HUES64 (cell line): Measurements from ENCODE around the gene NXPE1.

ENCODE experiments used
- H3K27ac ChIP-seq: 2 replicates; pipeline ENCODE4 v1.7.0; 2013; ENCODE audit warnings: low read depth, low read length, inconsistent platforms
- H3K27me3 ChIP-seq: 2 replicates; pipeline ENCODE4 v1.6.1; 2013; ENCODE audit warnings: mild to moderate bottlenecking, low read length; ENCODE audit not compliant: insufficient read depth
- H3K36me3 ChIP-seq: 2 replicates; pipeline ENCODE4 v1.6.1; 2013; ENCODE audit warnings: mild to moderate bottlenecking, low read length; ENCODE audit not compliant: insufficient read depth
- H3K4me1 ChIP-seq: 2 replicates; pipeline ENCODE4 v1.6.1; 2013; ENCODE audit warnings: mild to moderate bottlenecking, low read length, moderate library complexity; ENCODE audit not compliant: insufficient read depth
- H3K4me3 ChIP-seq: 2 replicates; pipeline ENCODE4 v1.5.1; 2013; ENCODE audit warnings: mild to moderate bottlenecking, low read length, moderate library complexity
- H3K9ac ChIP-seq: 2 replicates; pipeline ENCODE4 v1.6.1; 2013; ENCODE audit warnings: mild to moderate bottlenecking, low read depth, low read length
- H3K9me3 ChIP-seq: 2 replicates; pipeline ENCODE4 v1.6.1; 2013; ENCODE audit warnings: low read depth, low read length; ENCODE audit not compliant: insufficient read depth
- WGBS: fragments of 150-250, 120-280 bp; methylation state at CpG from one replicate; pipeline ENCODE4 v1.1.7; 2013; ENCODE audit warnings: missing lambda C conversion rate; 5-methylcytosine and 5-hydroxymethylcytosine counted together

The NXPE1 gene

GRCh38 chr11:114596175-114596919 is 36.7 kb upstream of the NXPE1 start:
- no peaks in the 10 kb centered on the region for H3K4me1 ChIP-seq
- H3K27me3 ChIP-seq = no peaks in the 10 kb centered on the region
- H3K9ac ChIP-seq = no peak overlapping the region
- no peaks in the 10 kb centered on the region for H3K9me3 ChIP-seq
- WGBS = 89% methylated on average over 1 of the region's 1 CpG
- no peaks in the 10 kb centered on the region for H3K36me3 ChIP-seq
- H3K27ac ChIP-seq = no peak overlapping the region
- no peak overlapping the region for H3K4me3 ChIP-seq

GRCh38 chr11:114595571-114595970 is 35.9 kb upstream of the NXPE1 start, which contains the start of gene NXPE4:
Gene NXPE4, minus strand, starts transcription at chr11:114595786. Its CDS starts 1,027 bp downstream, at chr11:114594759.
- H3K27ac ChIP-seq = no peak within 1 kb of the TSS
- H3K9ac ChIP-seq = no peak within 1 kb of the TSS
- no peaks in the 10 kb centered on the region for H3K27me3 ChIP-seq
- H3K36me3 ChIP-seq = no peaks in the 10 kb centered on the region
- no peak within 1 kb of the TSS for H3K4me3 ChIP-seq
- H3K4me1 ChIP-seq = no peaks in the 10 kb centered on the region
- no peaks in the 10 kb centered on the region for H3K9me3 ChIP-seq
- WGBS = 84% methylated on average over 2 of the region's 2 CpGs

GRCh38 chr11:114594703-114595102 is 35.0 kb upstream of the NXPE1 start:
- H3K4me1 ChIP-seq = no peaks in the 10 kb centered on the region
- no peaks in the 10 kb centered on the region for H3K36me3 ChIP-seq
- H3K4me3 ChIP-seq = no peak overlapping the region
- no peak overlapping the region for H3K27ac ChIP-seq
- H3K27me3 ChIP-seq = no peaks in the 10 kb centered on the region
- 92% methylated on average over 3 of the region's 3 CpGs for WGBS
- H3K9ac ChIP-seq = no peak overlapping the region
- H3K9me3 ChIP-seq = no peaks in the 10 kb centered on the region

GRCh38 chr11:114587398-114587953 is 27.8 kb upstream of the NXPE1 start:
- Histone ChIP-seq H3K9ac (no peak overlapping the region), H3K9me3 (peaks cover 45% of the 10 kb centered on the region)
- WGBS = 91% methylated on average over 3 of the region's 3 CpGs

GRCh38 chr11:114586797-114587196 is 27.1 kb upstream of the NXPE1 start:
- whole genome bisulfite sequencing = 94% methylated on average over 5 of the region's 5 CpGs
- Histone ChIP-seq H3K36me3 (no peaks in the 10 kb centered on the region), H3K4me1 (no peaks in the 10 kb centered on the region), H3K9me3 (peaks cover 45% of the 10 kb centered on the region), H3K9ac (no peak overlapping the region), H3K4me3 (no peak overlapping the region), H3K27ac (no peak overlapping the region), H3K27me3 (no peaks in the 10 kb centered on the region)

More at GRCh38 chr11:114587398-114587953, 27.8 kb upstream of the NXPE1 start:
- H3K27me3 ChIP-seq = no peaks in the 10 kb centered on the region
- no peaks in the 10 kb centered on the region for H3K36me3 ChIP-seq
- no peak overlapping the region for H3K27ac ChIP-seq
- H3K4me3 ChIP-seq = no peak overlapping the region
- H3K4me1 ChIP-seq = no peaks in the 10 kb centered on the region

GRCh38 chr11:114571712-114572111 is 12.0 kb upstream of the NXPE1 start:
- H3K4me1 ChIP-seq = peaks cover 6% of the 10 kb centered on the region
- no peaks in the 10 kb centered on the region for H3K36me3 ChIP-seq
- H3K9me3 ChIP-seq = no peaks in the 10 kb centered on the region
- H3K4me3 ChIP-seq = no peak overlapping the region
- no peak overlapping the region for H3K9ac ChIP-seq
- H3K27me3 ChIP-seq = no peaks in the 10 kb centered on the region
- 83% methylated on average over 1 of the region's 1 CpG for WGBS
- no peak overlapping the region for H3K27ac ChIP-seq

GRCh38 chr11:114569801-114570200 is 10.1 kb upstream of the NXPE1 start:
- WGBS = 61% methylated on average over 3 of the region's 3 CpGs
- peaks cover 18% of the 10 kb centered on the region for H3K4me1 ChIP-seq
- H3K36me3 ChIP-seq = no peaks in the 10 kb centered on the region
- no peak overlapping the region for H3K9ac ChIP-seq
- no peak overlapping the region for H3K4me3 ChIP-seq
- H3K27me3 ChIP-seq = no peaks in the 10 kb centered on the region
- H3K27ac ChIP-seq = no peak overlapping the region
- no peaks in the 10 kb centered on the region for H3K9me3 ChIP-seq

- Histone ChIP-seq H3K4me1 (peaks cover 18% of the 10 kb centered on the region), H3K9ac (no peak overlapping the region), H3K27ac (peak overlapping the region; percentile 44; the same call in 1 of the 2 replicates), H3K27me3 (no peaks in the 10 kb centered on the region), H3K36me3 (no peaks in the 10 kb centered on the region), H3K9me3 (no peaks in the 10 kb centered on the region), H3K4me3 (no peak overlapping the region)
- WGBS = 22% methylated on average over 2 of the region's 2 CpGs
Observed at GRCh38 chr11:114566276-114566675, 6.6 kb upstream of the NXPE1 start.

- H3K27me3 ChIP-seq = no peaks in the 10 kb centered on the region
- 100% methylated on average over 1 of the region's 1 CpG for WGBS
- H3K9ac ChIP-seq = no peak overlapping the region
- H3K9me3 ChIP-seq = no peaks in the 10 kb centered on the region
- H3K36me3 ChIP-seq = no peaks in the 10 kb centered on the region
- H3K4me1 ChIP-seq = peaks cover 18% of the 10 kb centered on the region
- H3K27ac ChIP-seq = no peak overlapping the region
- no peak overlapping the region for H3K4me3 ChIP-seq
Observed at GRCh38 chr11:114564831-114565230, 5.2 kb upstream of the NXPE1 start.

- Histone ChIP-seq H3K4me3 (no peak overlapping the region), H3K27me3 (no peaks in the 10 kb centered on the region), H3K9me3 (no peaks in the 10 kb centered on the region), H3K9ac (no peak overlapping the region), H3K27ac (no peak overlapping the region), H3K4me1 (peaks cover 26% of the 10 kb centered on the region), H3K36me3 (no peaks in the 10 kb centered on the region)
- whole genome bisulfite sequencing = 100% methylated on average over 2 of the region's 2 CpGs
Observed at GRCh38 chr11:114563077-114563476, 3.4 kb upstream of the NXPE1 start.

- WGBS = 90% methylated on average over 2 of the region's 3 CpGs
- Histone ChIP-seq H3K9ac (no peak overlapping the region), H3K9me3 (no peaks in the 10 kb centered on the region), H3K27me3 (no peaks in the 10 kb centered on the region), H3K36me3 (no peaks in the 10 kb centered on the region), H3K4me1 (peaks cover 26% of the 10 kb centered on the region), H3K4me3 (no peak overlapping the region), H3K27ac (no peak overlapping the region)
Observed at GRCh38 chr11:114562166-114562916, 2.7 kb upstream of the NXPE1 start.
